ENCODE results near the gene SLC1A4.
"Not testable (repeated sequence)": the region's sequence is repeated elsewhere in the genome, so short reads cannot be mapped to it uniquely, and the experiment has no call there.

The SLC1A4 gene

GRCh38 chr2:65026704-65027464 is 37.7 kb downstream of the SLC1A4 start:
- DNase-seq (ENCODE audit: low read depth) = no peak

DNA sequence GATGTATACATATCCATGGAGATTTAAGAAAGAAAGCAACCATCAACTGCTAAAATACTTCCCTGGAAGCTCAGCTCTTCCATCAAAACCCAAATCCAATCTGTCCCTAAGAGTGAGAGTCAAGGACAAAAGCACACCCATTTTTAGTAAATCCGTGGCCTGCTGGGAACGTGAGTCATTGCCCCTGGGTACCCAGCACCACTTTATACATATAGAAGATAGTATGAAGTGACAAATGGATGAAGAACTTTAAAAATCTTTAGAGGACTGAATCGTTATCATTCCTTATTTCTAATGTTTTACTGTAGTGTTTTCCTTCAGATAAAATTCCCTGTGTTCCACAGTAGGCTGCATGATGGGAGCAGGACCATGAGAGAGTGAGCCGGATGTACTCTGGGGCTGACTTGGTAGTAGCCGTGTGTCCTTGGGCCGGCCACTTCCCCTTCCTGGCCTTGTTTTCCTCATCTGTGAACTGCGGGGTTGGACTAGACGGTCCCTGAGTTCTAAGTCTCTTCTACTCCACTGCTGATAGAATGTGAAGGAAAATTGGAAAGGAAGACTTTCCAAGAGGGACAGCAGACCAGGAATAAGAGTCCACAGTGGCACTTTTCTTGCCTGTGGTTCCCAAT is 38.5 kb downstream of the SLC1A4 start:
- no peak for DNase-seq (ENCODE audit: low read depth)

- DNase-seq (ENCODE audit: low read depth) = no peak
These were observed 41.5 kb downstream of the SLC1A4 start for GRCh38 chr2:65030476-65031332.

GRCh38 chr2:65031341-65032018 is 42.3 kb downstream of the SLC1A4 start:
- DNase-seq (ENCODE audit: low read depth) = no peak

- no peak for DNase-seq (ENCODE audit: low read depth)
These were observed 43.1 kb downstream of the SLC1A4 start for GRCh38 chr2:65032019-65032975.

- no peak for DNase-seq (ENCODE audit: low read depth)
These were observed 44.0 kb downstream of the SLC1A4 start for GRCh38 chr2:65033178-65033577.

DNA sequence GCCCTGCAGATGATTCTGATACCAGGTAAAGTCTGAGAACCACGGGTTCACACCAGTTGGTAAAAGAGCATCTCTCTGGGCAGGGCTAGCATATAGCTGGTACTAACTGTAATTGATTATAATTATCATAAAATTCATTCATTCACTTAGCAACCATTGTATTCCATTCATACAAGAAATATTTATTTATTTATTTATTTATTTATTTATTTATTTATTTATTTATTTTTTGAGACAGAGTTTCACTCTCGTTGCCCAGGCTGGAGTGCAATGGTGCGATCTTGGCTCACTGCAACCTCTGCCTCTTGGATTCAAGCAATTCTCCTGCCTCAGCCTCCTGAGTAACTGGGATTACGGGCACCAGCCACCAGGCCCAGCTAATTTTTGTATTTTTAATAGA is 44.5 kb downstream of the SLC1A4 start:
- not testable (repeated sequence) for DNase-seq (ENCODE audit: low read depth)

DNA sequence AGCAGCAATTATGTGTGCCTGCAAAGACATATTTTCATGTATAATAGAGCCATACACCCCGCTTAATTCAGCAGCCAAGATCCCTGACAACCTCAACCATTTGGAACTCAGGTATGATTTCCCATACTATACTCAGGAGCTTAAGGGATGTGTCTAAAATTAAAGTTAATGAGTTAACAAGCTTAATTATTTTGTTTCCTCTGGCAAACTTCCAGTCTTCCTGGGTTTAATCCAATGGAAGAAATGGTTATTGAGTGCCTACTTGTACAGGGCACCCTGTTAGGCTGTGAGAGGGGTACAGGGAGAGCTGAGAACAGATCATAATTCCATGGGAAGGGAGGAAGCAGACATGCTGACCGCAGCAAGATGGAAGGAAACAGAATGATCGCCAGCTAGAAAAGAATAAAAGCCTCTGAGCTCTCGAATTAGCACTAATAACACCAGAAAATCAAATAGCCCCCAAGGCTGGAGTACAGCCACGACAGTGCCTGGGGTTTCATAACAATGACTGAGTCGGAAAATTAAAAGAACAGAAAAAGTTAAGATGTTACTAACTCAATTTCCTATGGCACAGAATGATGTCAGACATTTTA is 46.2 kb downstream of the SLC1A4 start:
- no peak for DNase-seq (ENCODE audit: low read depth)

GRCh38 chr2:65037178-65037577 is 48.0 kb downstream of the SLC1A4 start:
- no peak for DNase-seq (ENCODE audit: low read depth)

DNA sequence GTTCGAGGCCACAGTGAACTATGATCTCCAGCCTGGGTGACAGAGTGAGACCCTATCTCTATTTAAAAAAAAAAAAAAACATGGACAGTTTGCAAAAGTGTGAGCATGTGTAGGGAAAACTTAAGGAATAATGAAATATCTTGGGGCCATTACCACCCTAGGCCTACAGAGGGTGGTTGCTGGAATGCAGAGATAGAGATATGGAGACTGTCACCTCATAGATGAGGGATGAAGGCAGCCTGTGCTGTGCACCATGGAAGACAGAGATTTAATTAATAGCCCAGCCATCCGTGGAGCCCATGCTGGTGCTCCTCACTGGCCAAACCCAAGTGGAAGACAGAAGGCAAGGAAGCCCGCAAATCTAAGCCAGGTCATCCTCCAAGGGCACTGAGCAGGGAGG is 50.4 kb downstream of the SLC1A4 start:
- no peak for DNase-seq (ENCODE audit: low read depth)

DNA sequence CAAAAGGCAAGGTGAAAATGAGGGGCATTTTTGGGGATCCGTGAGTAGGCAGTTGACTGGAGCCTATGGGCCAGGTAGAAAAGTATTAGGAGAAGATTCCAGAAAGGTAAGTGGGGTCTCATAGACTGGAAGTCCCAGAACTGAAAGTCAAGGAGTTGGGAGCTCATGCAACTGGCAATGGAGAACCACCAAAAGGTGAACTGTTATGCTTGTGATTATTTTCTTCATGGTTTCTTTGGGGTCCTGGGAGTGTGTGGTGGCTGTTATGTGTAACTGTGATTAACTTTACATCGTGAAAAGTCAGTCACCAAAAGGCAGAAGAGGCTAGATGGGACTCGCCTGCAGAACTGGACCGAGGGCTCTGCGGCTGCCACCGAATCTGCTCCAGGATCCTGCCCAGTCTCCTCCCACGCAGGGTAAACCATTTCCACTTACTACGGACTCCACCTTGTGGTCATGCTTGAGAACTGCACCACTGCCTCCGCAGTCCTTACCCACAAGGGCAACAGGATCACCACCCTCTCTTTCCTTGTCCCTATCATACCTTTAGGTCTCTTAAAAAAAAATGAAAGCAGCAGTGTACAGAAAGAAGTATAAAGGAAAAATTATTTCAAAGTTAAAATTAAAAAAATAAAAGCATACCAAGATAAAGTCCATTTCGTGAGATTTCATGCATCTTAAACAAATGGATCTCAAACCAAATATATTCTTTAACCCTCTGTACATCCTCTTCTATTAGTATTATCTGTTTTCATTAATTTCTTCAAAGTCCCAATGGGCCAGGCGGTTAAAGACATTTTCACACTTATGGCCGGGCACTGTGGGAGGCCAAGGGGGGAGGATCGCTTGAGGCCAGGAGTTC is 51.4 kb downstream of the SLC1A4 start:
- DNase-seq (ENCODE audit: low read depth) = peak; percentile 67

- DNase-seq (ENCODE audit: low read depth) = no peak
These were observed 53.8 kb downstream of the SLC1A4 start for GRCh38 chr2:65043001-65043400.

- DNase-seq (ENCODE audit: low read depth) = no peak
These were observed 55.0 kb downstream of the SLC1A4 start for GRCh38 chr2:65044097-65044735.

GRCh38 chr2:65045651-65046050 is 56.5 kb downstream of the SLC1A4 start:
- no peak for DNase-seq (ENCODE audit: low read depth)

GRCh38 chr2:65046633-65047407 is 57.6 kb downstream of the SLC1A4 start:
- DNase-seq (ENCODE audit: low read depth) = no peak

DNA sequence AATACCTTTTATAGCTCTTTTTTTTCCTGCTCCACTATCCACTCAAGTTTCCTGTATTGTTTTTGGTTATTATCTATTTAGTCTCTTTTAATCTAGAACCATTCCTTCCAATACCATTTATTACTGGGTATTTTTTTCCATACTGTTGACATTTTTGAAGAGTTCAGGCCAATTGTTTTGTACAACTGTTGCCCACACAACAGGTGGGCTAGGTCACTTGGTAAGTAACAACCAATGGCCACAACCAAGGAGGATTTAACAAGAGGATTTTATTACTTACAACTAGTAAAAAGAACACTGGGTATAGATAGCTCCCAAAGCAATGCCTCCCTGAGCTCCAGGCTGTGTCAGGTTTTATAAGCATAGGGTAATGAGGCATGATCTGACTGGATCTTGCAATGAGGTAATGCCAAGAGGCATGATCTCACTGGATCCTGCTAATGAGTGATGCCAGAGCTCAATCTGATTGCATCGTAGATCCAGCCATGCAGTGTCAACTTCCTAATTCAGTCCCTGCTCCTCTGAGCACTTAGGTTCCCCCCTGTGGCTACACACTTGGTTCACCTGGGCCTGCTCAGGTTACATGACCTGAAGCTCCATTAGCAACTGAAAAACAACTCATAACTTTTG is 59.9 kb downstream of the SLC1A4 start:
- DNase-seq (ENCODE audit: low read depth) = no peak

- DNase-seq (ENCODE audit: low read depth) = no peak
These were observed 61.7 kb downstream of the SLC1A4 start for GRCh38 chr2:65050931-65051330.

DNA sequence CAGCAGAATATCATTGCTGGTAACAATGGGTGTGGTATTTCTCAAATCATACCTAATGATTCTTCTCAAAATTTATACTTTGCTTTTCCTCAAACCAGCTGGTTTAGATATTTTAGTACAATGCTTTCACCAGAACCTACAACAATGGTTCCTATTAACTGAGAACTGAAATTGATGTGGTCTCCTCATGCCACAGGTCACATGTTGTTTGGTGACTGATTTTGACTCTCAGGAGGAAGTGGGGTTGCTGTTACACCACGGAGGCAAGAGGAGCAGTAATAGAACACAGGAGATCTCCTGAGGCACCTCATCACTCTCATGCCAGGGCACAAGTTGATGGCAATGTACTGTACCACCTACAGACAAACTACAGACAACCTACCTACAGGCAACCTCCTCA is 64.0 kb downstream of the SLC1A4 start:
- DNase-seq (ENCODE audit: low read depth) = no peak

All from activated gamma-delta T cell treated with anti-CD3 and anti-CD28 coated beads, Interleukin-2, amount 50 U/mL, for 16 hours (primary cell).